PC-3 (cell line): ENCODE measurements around the gene STX11.

ENCODE experiments used
- EZH2 ChIP-seq: fragments of 300-600 bp; sonication (generic); IDR thresholded peaks from one replicate; pipeline ENCODE4 v1.6.1; 2017; ENCODE audit warnings: antibody characterized with exemption, mild to moderate bottlenecking, low read length; ENCODE audit not compliant: unreplicated experiment
- TF ChIP-seq, protein P1 (sequence below): fragments of 300-600 bp; sonication (generic); conservative IDR thresholded peaks from 2 replicates; pipeline ENCODE4 v1.5.1; 2017; ENCODE audit warnings: antibody characterized with exemption, low read depth, mild to moderate bottlenecking, low read length

DNA sequence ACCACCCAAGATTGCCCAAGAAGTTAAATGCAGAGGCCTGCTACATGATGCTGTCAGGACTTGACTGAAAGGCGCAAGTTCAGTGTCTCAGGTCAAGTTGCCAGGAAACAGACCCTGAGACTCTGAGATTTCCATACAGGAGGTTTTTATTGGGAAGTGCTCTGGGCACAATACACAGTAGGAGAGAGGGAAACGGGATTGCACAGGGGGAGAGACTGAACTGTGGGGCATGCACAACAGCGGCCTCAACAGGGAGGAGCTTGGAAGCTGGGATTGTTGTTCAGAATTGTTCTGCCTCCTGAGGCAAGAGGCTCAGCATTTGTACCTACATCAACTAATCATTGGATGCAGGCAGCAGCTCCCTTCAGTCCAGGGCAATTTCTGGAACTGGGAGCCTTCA, 6.7 kb downstream of the STX11 start:
- TF ChIP-seq, protein P1, sequence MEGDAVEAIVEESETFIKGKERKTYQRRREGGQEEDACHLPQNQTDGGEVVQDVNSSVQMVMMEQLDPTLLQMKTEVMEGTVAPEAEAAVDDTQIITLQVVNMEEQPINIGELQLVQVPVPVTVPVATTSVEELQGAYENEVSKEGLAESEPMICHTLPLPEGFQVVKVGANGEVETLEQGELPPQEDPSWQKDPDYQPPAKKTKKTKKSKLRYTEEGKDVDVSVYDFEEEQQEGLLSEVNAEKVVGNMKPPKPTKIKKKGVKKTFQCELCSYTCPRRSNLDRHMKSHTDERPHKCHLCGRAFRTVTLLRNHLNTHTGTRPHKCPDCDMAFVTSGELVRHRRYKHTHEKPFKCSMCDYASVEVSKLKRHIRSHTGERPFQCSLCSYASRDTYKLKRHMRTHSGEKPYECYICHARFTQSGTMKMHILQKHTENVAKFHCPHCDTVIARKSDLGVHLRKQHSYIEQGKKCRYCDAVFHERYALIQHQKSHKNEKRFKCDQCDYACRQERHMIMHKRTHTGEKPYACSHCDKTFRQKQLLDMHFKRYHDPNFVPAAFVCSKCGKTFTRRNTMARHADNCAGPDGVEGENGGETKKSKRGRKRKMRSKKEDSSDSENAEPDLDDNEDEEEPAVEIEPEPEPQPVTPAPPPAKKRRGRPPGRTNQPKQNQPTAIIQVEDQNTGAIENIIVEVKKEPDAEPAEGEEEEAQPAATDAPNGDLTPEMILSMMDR = no peak
- no peak for TF ChIP-seq EZH2
